Activated naive CD8-positive, alpha-beta T cell treated with anti-CD3 and anti-CD28 coated beads for 36 hours (primary cell): ENCODE data around the gene ADCY7. TPM values are rescaled to one million over a fixed set of nuclear protein-coding genes. Genes with fewer than 3 reads are reported as not detected.

Source experiments
- DNase-seq: peaks from one replicate; pipeline ENCODE4 v3.0.0; 2021
- H3K27ac Mint-ChIP-seq: one replicate; pipeline ENCODE4 v1.8.0; 2022; ENCODE audit warnings: mild to moderate bottlenecking, moderate library complexity, mixed read lengths
- H3K27me3 Mint-ChIP-seq: one replicate; pipeline ENCODE4 v1.8.0; 2022; ENCODE audit warnings: mild to moderate bottlenecking, mixed read lengths
- H3K36me3 Mint-ChIP-seq: one replicate; pipeline ENCODE4 v1.8.0; 2021; ENCODE audit warnings: mild to moderate bottlenecking, mixed read lengths
- H3K4me1 Mint-ChIP-seq: one replicate; pipeline ENCODE4 v1.8.0; 2021; ENCODE audit warnings: mixed read lengths
- H3K4me3 Mint-ChIP-seq: one replicate; pipeline ENCODE4 v1.8.0; 2022; ENCODE audit warnings: mild to moderate bottlenecking, moderate library complexity, mixed read lengths
- H3K9me3 Mint-ChIP-seq: one replicate; pipeline ENCODE4 v1.8.0; 2022; ENCODE audit warnings: mixed read lengths
- total RNA-seq, 2 experiments: library from RNA; stranded (reverse); gene quantifications; one replicate each; pipeline ENCODE4 v1.2.3, GENCODE V29; 2021

The ADCY7 gene
- total RNA-seq, 2 experiments from 2014 or later = 72.3 to 73.1 TPM

- DNase-seq = no peak
- no peaks in the 10 kb centered on the region for H3K9me3 Mint-ChIP-seq
- no peaks in the 10 kb centered on the region for H3K36me3 Mint-ChIP-seq
- H3K27me3 Mint-ChIP-seq = no peaks in the 10 kb centered on the region
- H3K4me3 Mint-ChIP-seq = no peak overlapping the region
- no peaks in the 10 kb centered on the region for H3K4me1 Mint-ChIP-seq
- no peak overlapping the region for H3K27ac Mint-ChIP-seq
These were observed 36.8 kb downstream of the ADCY7 start for GRCh38 chr16:50303041-50303604.

- Mint-ChIP-seq H3K27ac (no peak overlapping the region), H3K36me3 (no peaks in the 10 kb centered on the region), H3K27me3 (no peaks in the 10 kb centered on the region), H3K4me3 (no peak overlapping the region), H3K9me3 (no peaks in the 10 kb centered on the region), H3K4me1 (no peaks in the 10 kb centered on the region)
- no peak for DNase-seq
These were observed 37.5 kb downstream of the ADCY7 start for GRCh38 chr16:50303605-50304466.

DNA sequence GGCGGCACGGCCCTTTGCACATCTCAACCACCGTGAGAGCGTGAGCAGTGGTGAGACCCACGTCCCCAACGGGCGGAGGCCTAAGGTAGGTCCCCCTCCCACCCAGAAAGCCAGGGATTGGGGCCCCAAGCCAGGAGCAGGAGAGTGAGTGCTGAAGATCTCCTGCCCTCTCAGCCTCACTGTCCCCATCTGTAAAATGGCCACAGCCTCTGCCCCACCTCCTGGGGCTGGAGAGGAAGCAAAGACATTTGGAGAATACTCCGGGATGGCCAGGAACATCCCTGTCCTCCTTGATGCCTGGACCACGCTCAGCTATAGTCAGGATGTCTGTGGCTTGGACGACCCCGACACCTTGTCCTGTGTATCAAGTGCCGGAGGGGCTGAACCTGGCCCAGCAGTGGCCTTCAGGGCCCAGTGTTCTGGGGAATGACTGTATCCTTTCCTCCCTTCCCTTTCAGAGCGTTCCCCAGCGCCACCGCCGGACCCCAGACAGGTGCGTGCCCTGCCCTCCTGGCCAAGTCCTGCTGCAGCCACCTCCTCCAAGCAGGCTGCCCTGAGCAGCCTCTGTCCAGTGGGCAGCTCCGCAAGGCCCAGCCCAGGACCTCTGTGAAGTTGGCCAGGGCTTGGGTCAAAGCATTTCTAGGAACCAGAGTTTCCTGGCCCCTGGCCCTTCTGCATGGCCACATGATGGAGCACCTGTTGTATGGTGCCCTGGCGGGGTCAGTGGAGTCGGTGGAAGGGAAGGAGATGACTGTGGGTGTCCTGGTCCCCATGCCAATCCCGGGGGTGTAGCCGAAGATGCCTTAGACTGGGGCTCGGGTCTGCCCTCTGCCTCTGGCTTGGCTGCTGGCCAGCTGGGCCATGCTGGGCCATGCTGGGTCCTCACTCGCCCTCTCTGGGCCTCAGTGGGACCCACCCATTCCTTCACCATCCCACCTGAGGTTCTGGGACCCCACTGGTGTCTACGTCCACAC is 38.4 kb downstream of the ADCY7 start:
- H3K27ac Mint-ChIP-seq = no peak overlapping the region

DNA sequence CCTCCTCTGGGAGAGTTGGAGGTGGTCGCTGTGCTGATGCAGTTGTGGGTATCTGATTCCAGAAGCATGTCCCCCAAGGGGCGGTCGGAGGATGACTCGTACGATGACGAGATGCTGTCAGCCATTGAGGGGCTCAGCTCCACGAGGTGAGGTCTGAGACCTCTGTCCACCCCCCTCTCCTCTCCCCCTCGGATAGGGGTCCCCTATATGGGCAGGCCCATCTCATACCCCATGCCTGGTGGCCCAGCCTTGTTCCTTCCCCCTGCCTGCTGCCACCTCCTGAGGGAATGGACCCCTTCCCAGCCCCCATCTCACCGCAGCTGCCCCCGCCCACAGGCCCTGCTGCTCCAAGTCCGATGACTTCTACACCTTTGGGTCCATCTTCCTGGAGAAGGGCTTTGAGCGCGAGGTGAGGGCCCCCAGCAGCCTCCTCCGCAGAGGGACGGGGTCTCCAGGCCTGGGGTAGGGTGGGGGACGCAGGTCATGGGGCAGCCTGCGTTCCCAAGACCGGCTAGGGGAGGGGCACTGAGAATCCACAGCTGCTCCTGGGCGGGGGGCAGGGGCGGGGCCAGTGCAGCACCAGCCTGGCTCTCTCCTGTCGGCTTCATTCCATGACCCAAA is 39.2 kb downstream of the ADCY7 start:
- Mint-ChIP-seq H3K4me3 (no peak overlapping the region), H3K36me3 (peaks cover 3% of the 10 kb centered on the region), H3K4me1 (no peaks in the 10 kb centered on the region), H3K9me3 (no peaks in the 10 kb centered on the region), H3K27ac (no peak overlapping the region), H3K27me3 (no peaks in the 10 kb centered on the region)
- no peak for DNase-seq

More for the DNA sequence above, 38.4 kb downstream of the ADCY7 start:
- no peaks in the 10 kb centered on the region for H3K9me3 Mint-ChIP-seq
- H3K27me3 Mint-ChIP-seq = no peaks in the 10 kb centered on the region
- H3K36me3 Mint-ChIP-seq = peaks cover under 1% of the 10 kb centered on the region
- no peak overlapping the region for H3K4me3 Mint-ChIP-seq
- H3K4me1 Mint-ChIP-seq = no peaks in the 10 kb centered on the region
- no peak for DNase-seq

DNA sequence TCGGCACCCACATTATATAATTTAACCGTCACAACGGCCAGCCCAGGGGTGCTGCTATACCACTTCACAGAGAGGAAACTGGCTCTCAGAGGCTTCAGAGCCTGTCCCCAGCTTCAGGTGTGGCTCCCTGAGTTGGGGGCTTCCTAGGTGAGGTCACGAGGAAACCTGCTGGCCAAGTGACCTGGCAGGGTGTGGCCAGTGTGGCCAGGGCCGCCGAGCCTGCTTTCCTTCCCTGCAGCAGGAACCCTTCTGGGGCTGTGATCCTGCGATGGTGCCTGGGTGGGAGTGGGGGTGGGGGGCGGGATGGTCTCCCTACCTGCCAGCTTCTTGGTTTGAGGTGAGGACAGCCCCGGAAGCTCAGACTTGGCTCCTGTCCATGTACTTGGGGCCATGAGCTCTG is 39.9 kb downstream of the ADCY7 start:
- Mint-ChIP-seq H3K9me3 (no peaks in the 10 kb centered on the region), H3K27me3 (no peaks in the 10 kb centered on the region), H3K36me3 (peaks cover 3% of the 10 kb centered on the region), H3K4me1 (no peaks in the 10 kb centered on the region), H3K27ac (no peak overlapping the region), H3K4me3 (no peak overlapping the region)
- no peak for DNase-seq

DNA sequence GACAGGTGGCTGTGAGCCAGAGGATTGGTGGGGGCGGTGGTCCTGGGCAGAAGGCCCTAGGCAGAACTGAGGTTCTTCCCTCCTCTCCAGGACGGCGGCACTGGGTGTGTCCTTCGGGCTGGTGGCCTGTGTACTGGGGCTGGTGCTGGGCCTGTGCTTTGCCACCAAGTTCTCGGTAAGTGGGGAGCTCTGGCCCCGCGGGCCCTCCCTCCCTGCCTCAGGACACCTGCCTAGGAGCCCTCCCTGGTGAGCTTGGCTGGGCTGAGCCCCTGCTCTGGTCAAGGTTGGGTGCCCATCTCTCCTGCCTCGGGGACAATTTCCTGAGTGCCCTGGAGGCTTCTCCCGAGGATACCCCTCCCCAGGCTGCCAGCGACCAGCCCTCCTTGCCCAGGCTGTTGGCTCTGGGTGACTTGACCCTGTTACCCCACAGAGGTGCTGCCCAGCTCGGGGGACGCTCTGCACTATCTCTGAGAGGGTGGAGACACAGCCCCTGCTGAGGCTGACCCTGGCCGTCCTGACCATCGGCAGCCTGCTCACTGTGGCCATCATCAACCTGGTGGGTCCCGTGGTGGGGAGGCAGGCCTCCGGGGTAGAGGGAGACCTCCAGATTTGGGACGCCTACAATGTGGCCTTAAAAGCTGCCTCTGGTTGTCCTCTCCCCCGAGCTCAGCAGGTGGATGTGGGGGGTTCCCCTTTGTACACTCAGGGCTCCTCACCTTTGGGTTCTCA is 42.0 kb downstream of the ADCY7 start:
- H3K36me3 Mint-ChIP-seq = peaks cover 17% of the 10 kb centered on the region
- peaks cover 11% of the 10 kb centered on the region for H3K4me1 Mint-ChIP-seq
- H3K4me3 Mint-ChIP-seq = no peak overlapping the region
- no peak overlapping the region for H3K27ac Mint-ChIP-seq
- no peaks in the 10 kb centered on the region for H3K27me3 Mint-ChIP-seq
- DNase-seq = no peak
- no peaks in the 10 kb centered on the region for H3K9me3 Mint-ChIP-seq

DNA sequence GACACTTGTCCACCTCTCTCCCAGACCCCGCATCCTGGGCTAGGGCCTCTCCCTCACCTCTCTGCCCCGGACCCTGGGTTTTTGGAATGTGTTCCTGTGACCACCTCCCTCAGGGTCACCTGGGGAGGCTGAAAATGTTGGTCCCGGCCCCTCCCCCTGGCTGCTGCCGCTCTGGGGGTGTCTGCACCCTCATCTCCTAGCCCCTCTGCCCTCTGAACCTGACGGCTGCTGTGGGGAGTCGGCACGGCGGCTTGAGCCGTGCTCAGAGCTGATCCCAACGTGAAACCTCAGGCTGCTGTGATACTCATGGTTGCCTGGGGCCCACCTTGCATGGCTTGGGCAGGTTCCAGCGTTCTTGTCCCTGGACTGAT is 42.8 kb downstream of the ADCY7 start:
- no peaks in the 10 kb centered on the region for H3K27me3 Mint-ChIP-seq
- H3K4me1 Mint-ChIP-seq = peaks cover 15% of the 10 kb centered on the region
- no peak overlapping the region for H3K4me3 Mint-ChIP-seq
- H3K27ac Mint-ChIP-seq = peak overlapping the region; percentile 61
- H3K36me3 Mint-ChIP-seq = peaks cover 21% of the 10 kb centered on the region
- no peak for DNase-seq
- H3K9me3 Mint-ChIP-seq = no peaks in the 10 kb centered on the region

DNA sequence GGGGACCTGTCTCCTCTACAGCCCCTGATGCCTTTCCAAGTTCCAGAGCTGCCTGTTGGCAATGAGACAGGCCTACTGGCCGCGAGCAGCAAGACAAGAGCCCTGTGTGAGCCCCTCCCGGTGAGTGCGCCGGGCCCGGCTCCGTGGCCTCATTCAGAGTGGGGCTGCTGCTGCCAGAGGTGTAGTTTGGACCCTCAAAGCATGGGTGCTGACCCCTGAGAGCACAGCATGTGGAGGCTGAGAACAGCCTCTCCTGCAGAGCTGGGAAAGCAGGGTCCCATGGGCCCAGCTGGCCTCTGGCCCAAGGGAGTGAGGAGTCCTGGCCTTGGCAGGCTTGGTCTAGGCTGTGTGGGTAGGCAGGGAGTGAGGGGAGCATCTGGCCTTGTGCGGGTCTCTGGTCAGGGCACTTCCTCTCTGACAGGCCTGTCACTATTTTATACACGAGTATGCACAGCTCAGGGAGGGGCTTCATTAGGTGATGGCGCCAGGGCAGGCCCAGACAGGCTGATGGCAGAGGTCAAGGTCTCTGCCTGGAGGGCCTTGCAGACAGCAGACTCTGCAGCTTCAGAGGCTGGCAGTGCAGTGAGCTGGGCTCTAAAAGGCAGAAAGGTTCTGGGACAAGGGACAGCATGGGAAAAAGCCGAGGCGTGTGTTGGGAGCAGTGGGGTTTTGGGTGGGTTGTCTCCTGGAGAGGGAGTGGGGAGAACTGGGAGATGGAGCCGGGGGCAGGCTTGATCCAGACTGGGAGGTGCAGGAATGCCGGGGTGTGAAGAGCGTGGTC is 43.4 kb downstream of the ADCY7 start:
- peak overlapping the region; percentile 61 for H3K27ac Mint-ChIP-seq
- H3K4me1 Mint-ChIP-seq = peaks cover 15% of the 10 kb centered on the region
- H3K4me3 Mint-ChIP-seq = no peak overlapping the region
- DNase-seq = no peak
- H3K36me3 Mint-ChIP-seq = peaks cover 21% of the 10 kb centered on the region
- H3K27me3 Mint-ChIP-seq = no peaks in the 10 kb centered on the region
- no peaks in the 10 kb centered on the region for H3K9me3 Mint-ChIP-seq

- H3K27ac Mint-ChIP-seq = peak overlapping the region; percentile 61
- no peaks in the 10 kb centered on the region for H3K9me3 Mint-ChIP-seq
- peaks cover 24% of the 10 kb centered on the region for H3K36me3 Mint-ChIP-seq
- no peaks in the 10 kb centered on the region for H3K27me3 Mint-ChIP-seq
- DNase-seq = no peak
- no peak overlapping the region for H3K4me3 Mint-ChIP-seq
- peaks cover 17% of the 10 kb centered on the region for H3K4me1 Mint-ChIP-seq
These were observed 44.2 kb downstream of the ADCY7 start for GRCh38 chr16:50310308-50311133.

- Mint-ChIP-seq H3K4me3 (no peak overlapping the region), H3K27ac (no peak overlapping the region), H3K27me3 (no peaks in the 10 kb centered on the region), H3K36me3 (peaks cover 24% of the 10 kb centered on the region), H3K4me1 (peaks cover 17% of the 10 kb centered on the region), H3K9me3 (no peaks in the 10 kb centered on the region)
- no peak for DNase-seq
These were observed 44.8 kb downstream of the ADCY7 start for GRCh38 chr16:50311134-50311528.

DNA sequence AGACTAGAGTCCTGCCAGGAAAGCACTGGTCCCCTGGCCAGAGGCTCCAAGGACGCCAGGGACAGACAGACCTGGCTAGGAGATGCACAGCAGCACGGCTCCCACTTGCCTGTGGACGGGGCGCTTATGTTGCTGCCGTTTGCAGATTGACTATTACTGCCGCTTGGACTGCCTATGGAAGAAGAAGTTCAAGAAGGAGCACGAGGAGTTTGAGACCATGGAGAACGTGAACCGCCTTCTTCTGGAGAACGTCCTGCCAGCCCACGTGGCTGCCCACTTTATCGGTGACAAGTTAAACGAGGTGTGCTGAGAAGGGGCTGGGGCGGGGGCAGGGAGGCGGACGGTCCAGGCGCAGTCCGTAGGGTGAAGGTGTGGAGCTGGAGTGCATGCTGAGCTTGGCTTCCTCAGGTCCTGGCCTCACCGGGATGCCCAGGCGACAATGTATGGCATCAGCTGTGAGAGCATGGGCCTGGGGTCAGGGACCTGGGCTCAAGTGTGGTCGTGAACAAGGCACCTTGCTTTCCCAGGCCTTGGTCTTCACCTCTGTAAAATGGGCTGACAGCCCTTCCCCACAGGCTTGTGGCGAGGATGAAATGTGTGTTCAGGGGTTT is 45.6 kb downstream of the ADCY7 start:
- H3K36me3 Mint-ChIP-seq = peaks cover 26% of the 10 kb centered on the region

DNA sequence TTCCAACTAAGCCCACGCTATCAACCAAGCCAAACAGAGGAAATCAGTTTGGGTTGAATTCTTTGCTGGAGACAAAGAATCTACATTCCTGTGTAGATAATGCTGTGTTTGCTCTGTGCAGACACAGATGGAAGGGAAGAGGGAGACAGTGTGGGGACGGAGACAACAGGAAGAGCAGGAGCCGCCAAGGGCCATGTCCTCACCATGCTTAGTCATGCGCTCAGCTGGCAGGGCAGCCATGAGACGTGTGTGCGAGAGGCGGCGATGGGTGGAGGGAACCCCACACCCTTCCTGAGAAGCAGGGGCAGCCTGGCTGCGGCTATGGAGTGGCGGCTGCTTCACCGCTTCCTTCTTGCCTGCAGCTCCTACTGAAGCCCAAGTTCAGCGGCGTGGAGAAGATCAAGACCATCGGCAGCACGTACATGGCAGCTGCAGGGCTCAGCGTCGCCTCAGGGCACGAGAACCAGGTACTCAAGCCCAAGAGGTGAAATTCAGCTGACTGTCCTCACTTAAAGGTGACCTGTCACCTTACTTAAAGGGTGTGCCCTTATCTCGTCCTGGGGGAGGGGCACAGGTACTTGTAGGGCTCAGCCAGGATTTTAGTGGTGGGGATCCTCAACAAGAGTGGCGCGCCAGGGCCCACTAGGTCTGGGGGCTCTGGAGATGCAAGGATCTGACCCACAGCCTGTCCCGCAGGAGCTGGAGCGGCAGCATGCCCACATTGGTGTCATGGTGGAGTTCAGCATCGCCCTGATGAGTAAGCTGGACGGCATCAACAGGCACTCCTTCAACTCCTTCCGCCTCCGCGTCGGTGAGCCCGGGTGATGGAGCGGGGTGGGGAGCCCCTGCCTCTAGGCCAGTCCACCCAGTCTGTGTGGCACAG is 47.5 kb downstream of the ADCY7 start:
- DNase-seq = peak; percentile 29
- Mint-ChIP-seq H3K9me3 (no peaks in the 10 kb centered on the region), H3K4me1 (peaks cover 25% of the 10 kb centered on the region), H3K27me3 (no peaks in the 10 kb centered on the region), H3K27ac (peak overlapping the region; percentile 83), H3K4me3 (peak overlapping the region; percentile 2), H3K36me3 (peaks cover 34% of the 10 kb centered on the region)

More for the DNA sequence above, 45.6 kb downstream of the ADCY7 start:
- H3K27me3 Mint-ChIP-seq = no peaks in the 10 kb centered on the region
- H3K4me3 Mint-ChIP-seq = no peak overlapping the region
- no peaks in the 10 kb centered on the region for H3K9me3 Mint-ChIP-seq
- no peak for DNase-seq
- peaks cover 17% of the 10 kb centered on the region for H3K4me1 Mint-ChIP-seq
- H3K27ac Mint-ChIP-seq = no peak overlapping the region
